ENCODE data around the gene ATP2C2. TPM values are rescaled to one million over a fixed set of nuclear protein-coding genes. Genes with fewer than 3 reads are reported as not detected.

The ATP2C2 gene
- total RNA-seq, 1 experiment from 2014 or later: 4.3 TPM

DNA sequence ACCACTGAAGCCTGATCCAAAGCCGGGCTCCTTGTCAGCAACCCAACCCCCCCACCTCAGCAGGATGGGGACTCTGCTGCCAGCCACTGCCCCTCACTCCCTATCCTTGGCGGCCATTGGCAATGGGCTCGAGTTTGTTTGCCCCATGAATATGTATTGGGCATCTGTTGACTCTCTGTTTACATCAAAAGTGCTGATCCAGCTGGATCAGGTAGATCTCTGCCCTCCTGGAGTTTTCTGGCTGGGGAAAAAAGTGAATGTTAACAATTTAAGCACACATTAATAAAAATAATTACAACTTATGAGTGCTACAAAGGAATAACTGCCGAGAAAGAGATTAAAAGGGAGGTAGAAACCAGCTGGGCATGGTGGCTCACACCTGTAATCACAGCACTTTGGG, 62.5 kb downstream of the ATP2C2 start:
- Mint-ChIP-seq H3K4me3 (no peak overlapping the region), H3K4me1 (no peaks in the 10 kb centered on the region), H3K36me3 (no peaks in the 10 kb centered on the region), H3K27ac (no peak overlapping the region), H3K9me3 (no peaks in the 10 kb centered on the region), H3K27me3 (ENCODE audit: low read depth) (peaks cover 2% of the 10 kb centered on the region; the same call in 1 of the 2 replicates)
- no peak for DNase-seq (ENCODE audit: low spot score)
- TF ChIP-seq ELF4 (CRISPR knock-in tag; IDR thresholded peaks at IDR 0.05; ENCODE audit: low read depth): no peak
- no peak for TF ChIP-seq ZNF263 (CRISPR knock-in tag; IDR thresholded peaks at IDR 0.05; ENCODE audit: low read depth)
- no peak for TF ChIP-seq TEAD4 (CRISPR knock-in tag; IDR thresholded peaks at IDR 0.05)
- no peak for TF ChIP-seq TP53 (CRISPR knock-in tag; IDR thresholded peaks at IDR 0.05)
- no peak for TF ChIP-seq ZNF232 (CRISPR knock-in tag; IDR thresholded peaks at IDR 0.05)
- no peak for TF ChIP-seq SOX15 (CRISPR knock-in tag; IDR thresholded peaks at IDR 0.05)
- no peak for TF ChIP-seq NFYB (CRISPR knock-in tag; conservative IDR thresholded peaks at IDR 0.05; ENCODE audit: low read depth)
- no peak for TF ChIP-seq E2F4 (CRISPR knock-in tag; IDR thresholded peaks at IDR 0.05; ENCODE audit: borderline replicate concordance, low read depth)
- no peak for TF ChIP-seq HMGA2 (CRISPR knock-in tag; IDR thresholded peaks at IDR 0.05)
- TF ChIP-seq HMGXB4 (CRISPR knock-in tag; IDR thresholded peaks at IDR 0.05): no peak
- TF ChIP-seq MYBL2 (CRISPR knock-in tag; IDR thresholded peaks at IDR 0.05): no peak
- TF ChIP-seq FOXP4 (CRISPR knock-in tag; IDR thresholded peaks at IDR 0.05): no peak
- TF ChIP-seq, protein P1, sequence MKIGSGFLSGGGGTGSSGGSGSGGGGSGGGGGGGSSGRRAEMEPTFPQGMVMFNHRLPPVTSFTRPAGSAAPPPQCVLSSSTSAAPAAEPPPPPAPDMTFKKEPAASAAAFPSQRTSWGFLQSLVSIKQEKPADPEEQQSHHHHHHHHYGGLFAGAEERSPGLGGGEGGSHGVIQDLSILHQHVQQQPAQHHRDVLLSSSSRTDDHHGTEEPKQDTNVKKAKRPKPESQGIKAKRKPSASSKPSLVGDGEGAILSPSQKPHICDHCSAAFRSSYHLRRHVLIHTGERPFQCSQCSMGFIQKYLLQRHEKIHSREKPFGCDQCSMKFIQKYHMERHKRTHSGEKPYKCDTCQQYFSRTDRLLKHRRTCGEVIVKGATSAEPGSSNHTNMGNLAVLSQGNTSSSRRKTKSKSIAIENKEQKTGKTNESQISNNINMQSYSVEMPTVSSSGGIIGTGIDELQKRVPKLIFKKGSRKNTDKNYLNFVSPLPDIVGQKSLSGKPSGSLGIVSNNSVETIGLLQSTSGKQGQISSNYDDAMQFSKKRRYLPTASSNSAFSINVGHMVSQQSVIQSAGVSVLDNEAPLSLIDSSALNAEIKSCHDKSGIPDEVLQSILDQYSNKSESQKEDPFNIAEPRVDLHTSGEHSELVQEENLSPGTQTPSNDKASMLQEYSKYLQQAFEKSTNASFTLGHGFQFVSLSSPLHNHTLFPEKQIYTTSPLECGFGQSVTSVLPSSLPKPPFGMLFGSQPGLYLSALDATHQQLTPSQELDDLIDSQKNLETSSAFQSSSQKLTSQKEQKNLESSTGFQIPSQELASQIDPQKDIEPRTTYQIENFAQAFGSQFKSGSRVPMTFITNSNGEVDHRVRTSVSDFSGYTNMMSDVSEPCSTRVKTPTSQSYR (CRISPR knock-in tag; IDR thresholded peaks at IDR 0.05): no peak
- TF ChIP-seq ZNF671 (CRISPR knock-in tag; IDR thresholded peaks at IDR 0.05): no peak
- no peak for TF ChIP-seq GTF2I (CRISPR knock-in tag; conservative IDR thresholded peaks at IDR 0.05)
- no peak for TF ChIP-seq IRF2 (CRISPR knock-in tag; IDR thresholded peaks at IDR 0.05; ENCODE audit: borderline replicate concordance, low read depth)
- ATAC-seq: no peak
- CTCF ChIA-PET: interaction anchor here (0.7 kb wide), 1 partner anchor 292 kb away, joined by 3 read pairs; no protein-coding TSS in a partner anchor
- POLR2A ChIA-PET: no interaction called here

- no peaks in the 10 kb centered on the region for H3K9me3 Mint-ChIP-seq
- DNase-seq (ENCODE audit: low spot score) (no peak), ATAC-seq (no peak)
- H3K36me3 Mint-ChIP-seq: no peaks in the 10 kb centered on the region
- peaks cover 2% of the 10 kb centered on the region; the same call in 1 of the 2 replicates for H3K27me3 Mint-ChIP-seq (ENCODE audit: low read depth)
- no peak overlapping the region for H3K27ac Mint-ChIP-seq
- ChIA-PET POLR2A (no interaction called here), CTCF (no interaction called here)
- no peak overlapping the region for H3K4me3 Mint-ChIP-seq
- H3K4me1 Mint-ChIP-seq: no peaks in the 10 kb centered on the region
- TF ChIP-seq ELF4 (CRISPR knock-in tag; IDR thresholded peaks at IDR 0.05; ENCODE audit: low read depth): no peak
- no peak for TF ChIP-seq ZMAT4 (CRISPR knock-in tag; IDR thresholded peaks at IDR 0.05)
- no peak for TF ChIP-seq ZNF532 (CRISPR knock-in tag; IDR thresholded peaks at IDR 0.05; ENCODE audit: borderline replicate concordance)
- TF ChIP-seq, protein P2, sequence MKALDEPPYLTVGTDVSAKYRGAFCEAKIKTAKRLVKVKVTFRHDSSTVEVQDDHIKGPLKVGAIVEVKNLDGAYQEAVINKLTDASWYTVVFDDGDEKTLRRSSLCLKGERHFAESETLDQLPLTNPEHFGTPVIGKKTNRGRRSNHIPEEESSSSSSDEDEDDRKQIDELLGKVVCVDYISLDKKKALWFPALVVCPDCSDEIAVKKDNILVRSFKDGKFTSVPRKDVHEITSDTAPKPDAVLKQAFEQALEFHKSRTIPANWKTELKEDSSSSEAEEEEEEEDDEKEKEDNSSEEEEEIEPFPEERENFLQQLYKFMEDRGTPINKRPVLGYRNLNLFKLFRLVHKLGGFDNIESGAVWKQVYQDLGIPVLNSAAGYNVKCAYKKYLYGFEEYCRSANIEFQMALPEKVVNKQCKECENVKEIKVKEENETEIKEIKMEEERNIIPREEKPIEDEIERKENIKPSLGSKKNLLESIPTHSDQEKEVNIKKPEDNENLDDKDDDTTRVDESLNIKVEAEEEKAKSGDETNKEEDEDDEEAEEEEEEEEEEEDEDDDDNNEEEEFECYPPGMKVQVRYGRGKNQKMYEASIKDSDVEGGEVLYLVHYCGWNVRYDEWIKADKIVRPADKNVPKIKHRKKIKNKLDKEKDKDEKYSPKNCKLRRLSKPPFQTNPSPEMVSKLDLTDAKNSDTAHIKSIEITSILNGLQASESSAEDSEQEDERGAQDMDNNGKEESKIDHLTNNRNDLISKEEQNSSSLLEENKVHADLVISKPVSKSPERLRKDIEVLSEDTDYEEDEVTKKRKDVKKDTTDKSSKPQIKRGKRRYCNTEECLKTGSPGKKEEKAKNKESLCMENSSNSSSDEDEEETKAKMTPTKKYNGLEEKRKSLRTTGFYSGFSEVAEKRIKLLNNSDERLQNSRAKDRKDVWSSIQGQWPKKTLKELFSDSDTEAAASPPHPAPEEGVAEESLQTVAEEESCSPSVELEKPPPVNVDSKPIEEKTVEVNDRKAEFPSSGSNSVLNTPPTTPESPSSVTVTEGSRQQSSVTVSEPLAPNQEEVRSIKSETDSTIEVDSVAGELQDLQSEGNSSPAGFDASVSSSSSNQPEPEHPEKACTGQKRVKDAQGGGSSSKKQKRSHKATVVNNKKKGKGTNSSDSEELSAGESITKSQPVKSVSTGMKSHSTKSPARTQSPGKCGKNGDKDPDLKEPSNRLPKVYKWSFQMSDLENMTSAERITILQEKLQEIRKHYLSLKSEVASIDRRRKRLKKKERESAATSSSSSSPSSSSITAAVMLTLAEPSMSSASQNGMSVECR (CRISPR knock-in tag; IDR thresholded peaks at IDR 0.05; ENCODE audit: borderline replicate concordance): no peak
Measured at GRCh38 chr16:84434800-84435199, 66.5 kb downstream of the ATP2C2 start.

Measured in WTC11 (cell line).